ENCODE results near the gene KRTAP2-1.
"Not testable (repeated sequence)": the region's sequence is repeated elsewhere in the genome, so short reads cannot be mapped to it uniquely, and the experiment has no call there.

The KRTAP2-1 gene

DNA sequence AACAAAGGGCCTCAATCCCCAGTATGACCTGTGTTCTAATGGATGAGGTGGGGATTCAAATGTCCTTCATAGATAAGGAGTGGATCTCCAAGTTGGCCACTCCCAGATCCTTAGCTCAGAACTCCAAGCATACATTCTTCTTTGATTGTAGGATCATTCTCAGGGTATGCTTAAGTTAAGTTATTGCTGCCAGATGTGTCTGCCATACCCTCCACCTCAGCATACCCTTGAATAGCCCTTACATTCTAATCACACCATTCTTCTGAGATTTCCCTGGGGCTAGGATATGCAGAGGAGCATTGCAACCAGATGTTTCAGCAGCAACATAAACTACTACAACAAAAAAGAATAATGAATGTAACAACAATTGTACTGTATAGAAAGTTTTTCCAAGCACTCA, 20.2 kb upstream of the KRTAP2-1 start:
- DNase-seq (ENCODE audit: insufficient read length, low spot score) (no peak), FAIRE-seq (no peak)
- no peak for TF ChIP-seq POU2F2 (IDR thresholded peaks at IDR 0.05; ENCODE audit: low read depth, low read length)
- no peak for TF ChIP-seq POLR2A (IDR thresholded peaks at IDR 0.05; ENCODE audit: low read depth, low read length)
- TF ChIP-seq POLR2AphosphoS5 (IDR thresholded peaks at IDR 0.05; ENCODE audit: low read depth, low read length), result no peak
- no peak for TF ChIP-seq TAF1 (IDR thresholded peaks at IDR 0.05; ENCODE audit: low read depth, low read length)

GRCh38 chr17:41065829-41066624, 18.9 kb upstream of the KRTAP2-1 start, which contains the start of gene KRTAP2-4:
Gene KRTAP2-4 (minus strand): TSS chr17:41065879. CDS start chr17:41065845, 34 bp downstream.
- FAIRE-seq, result no peak
- DNase-seq (ENCODE audit: insufficient read length, low spot score), result no peak
- TF ChIP-seq POLR2AphosphoS5 (IDR thresholded peaks at IDR 0.05; ENCODE audit: low read depth, low read length) (no peak), PAX5 (IDR thresholded peaks at IDR 0.05; ENCODE audit: insufficient read depth, low read length, severe bottlenecking) (no peak), POU2F2 (IDR thresholded peaks at IDR 0.05; ENCODE audit: low read depth, low read length) (no peak), POLR2A (IDR thresholded peaks at IDR 0.05; ENCODE audit: low read depth, low read length) (no peak), SPI1 (IDR thresholded peaks at IDR 0.05; ENCODE audit: low read depth, low read length) (no peak), TAF1 (IDR thresholded peaks at IDR 0.05; ENCODE audit: low read depth, low read length) (no peak)

GRCh38 chr17:41065016-41065689, 18.0 kb upstream of the KRTAP2-1 start:
- FAIRE-seq; DNase-seq (ENCODE audit: insufficient read length, low spot score): not testable (repeated sequence)

DNA sequence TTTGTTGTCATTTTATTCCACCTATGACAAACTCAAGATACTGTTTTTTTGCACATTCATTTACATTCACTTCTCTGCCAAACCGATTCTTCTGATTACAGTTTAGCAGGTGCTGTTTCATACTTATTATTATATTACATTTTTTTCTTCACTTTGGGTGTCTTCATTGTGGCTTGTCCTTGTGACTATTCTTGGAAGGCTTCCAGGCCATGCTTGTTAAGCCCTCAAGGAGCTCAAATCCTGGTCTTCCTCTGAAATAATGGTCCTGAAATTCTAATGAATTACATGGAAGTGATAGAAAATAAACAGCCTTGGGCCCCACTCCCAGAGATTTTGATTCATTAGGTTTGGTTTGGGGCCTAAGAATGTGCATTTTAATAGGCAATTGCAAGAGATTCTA, 17.2 kb upstream of the KRTAP2-1 start:
- DNase-seq (ENCODE audit: insufficient read length, low spot score), result no peak
- TF ChIP-seq TAF1 (IDR thresholded peaks at IDR 0.05; ENCODE audit: low read depth, low read length) (no peak), POLR2AphosphoS5 (IDR thresholded peaks at IDR 0.05; ENCODE audit: low read depth, low read length) (no peak), PAX5 (IDR thresholded peaks at IDR 0.05; ENCODE audit: insufficient read depth, low read length, severe bottlenecking) (no peak), POU2F2 (IDR thresholded peaks at IDR 0.05; ENCODE audit: low read depth, low read length) (no peak), SPI1 (IDR thresholded peaks at IDR 0.05; ENCODE audit: low read depth, low read length) (no peak), POLR2A (IDR thresholded peaks at IDR 0.05; ENCODE audit: low read depth, low read length) (no peak)
- FAIRE-seq, result no peak

- TF ChIP-seq POU2F2 (IDR thresholded peaks at IDR 0.05; ENCODE audit: low read depth, low read length) (no peak), TAF1 (IDR thresholded peaks at IDR 0.05; ENCODE audit: low read depth, low read length) (no peak), POLR2A (IDR thresholded peaks at IDR 0.05; ENCODE audit: low read depth, low read length) (no peak), SPI1 (IDR thresholded peaks at IDR 0.05; ENCODE audit: low read depth, low read length) (no peak)
- no peak for FAIRE-seq
- DNase-seq (ENCODE audit: insufficient read length, low spot score), result no peak
Observed at GRCh38 chr17:41063449-41063848, 16.3 kb upstream of the KRTAP2-1 start.

- DNase-seq (ENCODE audit: insufficient read length, low spot score), result no peak
- no peak for FAIRE-seq
- TF ChIP-seq POLR2A (IDR thresholded peaks at IDR 0.05; ENCODE audit: low read depth, low read length) (no peak), TAF1 (IDR thresholded peaks at IDR 0.05; ENCODE audit: low read depth, low read length) (no peak), POU2F2 (IDR thresholded peaks at IDR 0.05; ENCODE audit: low read depth, low read length) (no peak), POLR2AphosphoS5 (IDR thresholded peaks at IDR 0.05; ENCODE audit: low read depth, low read length) (no peak), SPI1 (IDR thresholded peaks at IDR 0.05; ENCODE audit: low read depth, low read length) (no peak), PAX5 (IDR thresholded peaks at IDR 0.05; ENCODE audit: insufficient read depth, low read length, severe bottlenecking) (no peak)
Observed at GRCh38 chr17:41061964-41062363, 14.8 kb upstream of the KRTAP2-1 start.

GRCh38 chr17:41060052-41060604, 13.0 kb upstream of the KRTAP2-1 start, which contains the start of gene KRTAP2-3:
Gene KRTAP2-3 (minus strand): TSS chr17:41060114. CDS start chr17:41060050, 64 bp downstream.
- DNase-seq (ENCODE audit: insufficient read length, low spot score), result no peak
- no peak for TF ChIP-seq TAF1 (IDR thresholded peaks at IDR 0.05; ENCODE audit: low read depth, low read length)
- no peak for TF ChIP-seq POLR2AphosphoS5 (IDR thresholded peaks at IDR 0.05; ENCODE audit: low read depth, low read length)
- no peak for TF ChIP-seq PAX5 (IDR thresholded peaks at IDR 0.05; ENCODE audit: insufficient read depth, low read length, severe bottlenecking)
- TF ChIP-seq SPI1 (IDR thresholded peaks at IDR 0.05; ENCODE audit: low read depth, low read length), result no peak
- TF ChIP-seq POU2F2 (IDR thresholded peaks at IDR 0.05; ENCODE audit: low read depth, low read length), result no peak
- no peak for TF ChIP-seq POLR2A (IDR thresholded peaks at IDR 0.05; ENCODE audit: low read depth, low read length)

GRCh38 chr17:41059276-41060051, 12.3 kb upstream of the KRTAP2-1 start:
- not testable (repeated sequence) for FAIRE-seq; DNase-seq (ENCODE audit: insufficient read length, low spot score)

More at GRCh38 chr17:41060052-41060604, 13.0 kb upstream of the KRTAP2-1 start, which contains the start of gene KRTAP2-3:
- no peak for FAIRE-seq

- FAIRE-seq, result no peak
- no peak for DNase-seq (ENCODE audit: insufficient read length, low spot score)
- no peak for TF ChIP-seq PAX5 (IDR thresholded peaks at IDR 0.05; ENCODE audit: insufficient read depth, low read length, severe bottlenecking)
- no peak for TF ChIP-seq TAF1 (IDR thresholded peaks at IDR 0.05; ENCODE audit: low read depth, low read length)
- TF ChIP-seq POLR2A (IDR thresholded peaks at IDR 0.05; ENCODE audit: low read depth, low read length), result no peak
- no peak for TF ChIP-seq POLR2AphosphoS5 (IDR thresholded peaks at IDR 0.05; ENCODE audit: low read depth, low read length)
- no peak for TF ChIP-seq POU2F2 (IDR thresholded peaks at IDR 0.05; ENCODE audit: low read depth, low read length)
- TF ChIP-seq SPI1 (IDR thresholded peaks at IDR 0.05; ENCODE audit: low read depth, low read length), result no peak
Observed at GRCh38 chr17:41058741-41059140, 11.6 kb upstream of the KRTAP2-1 start.

All from GM12891 (cell line).